ENCODE measurements around the gene ZNF598. TPM values are rescaled to one million over a fixed set of nuclear protein-coding genes. Genes with fewer than 3 reads are reported as not detected.

The ZNF598 gene
- total and polyA plus RNA-seq, 2 of the 13 experiments (the other 11 are each of a cell fraction or from before 2014, with no cell fraction given): 13.5 to 14.2 TPM

DNA sequence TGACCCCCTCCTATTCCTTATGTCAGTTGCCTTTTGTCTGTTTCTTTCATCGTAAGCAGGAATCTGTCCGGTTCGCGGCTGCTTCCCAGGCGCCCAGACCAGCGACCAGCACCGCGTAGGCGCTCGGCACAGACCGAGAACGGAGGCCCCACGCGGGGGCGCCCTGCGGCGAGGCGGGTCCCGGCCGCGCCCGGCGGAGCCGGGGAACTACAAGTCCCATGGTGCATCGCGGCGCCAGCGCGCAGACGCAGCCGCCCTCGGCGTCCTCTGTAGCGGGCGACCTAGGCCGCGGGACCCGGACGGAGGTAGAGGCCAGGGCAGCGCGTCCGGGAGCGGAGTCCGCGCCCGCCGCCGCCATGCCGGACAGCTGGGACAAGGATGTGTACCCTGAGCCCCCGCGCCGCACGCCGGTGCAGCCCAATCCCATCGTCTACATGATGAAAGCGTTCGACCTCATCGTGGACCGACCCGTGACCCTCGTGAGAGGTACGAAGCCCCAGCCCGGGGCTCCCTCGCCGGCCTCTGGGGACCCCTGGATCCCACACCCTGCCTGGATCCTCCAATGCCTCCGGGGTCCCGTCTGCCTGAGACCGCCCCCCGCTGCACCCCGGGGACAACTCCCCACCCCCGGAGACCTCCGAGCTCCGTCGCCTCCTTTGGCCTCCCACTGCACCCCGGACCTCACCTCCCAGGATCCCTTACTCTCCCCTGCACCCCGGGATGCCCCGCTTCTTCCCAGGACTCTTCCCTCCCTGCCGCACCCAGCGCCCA lies 50.2 kb downstream of the ZNF598 start, which contains the start of gene NDUFB10 (continued):
- TF ChIP-seq DRAP1 (CRISPR knock-in tag; IDR thresholded peaks at IDR 0.05): peak; percentile 71; the same call in 1 of the 2 replicates
- TF ChIP-seq ETV5 (CRISPR knock-in tag; IDR thresholded peaks at IDR 0.05; ENCODE audit: borderline replicate concordance): peak; percentile 56; the same call in 1 of the 2 replicates
- no peak for TF ChIP-seq MED8 (CRISPR knock-in tag; IDR thresholded peaks at IDR 0.05; ENCODE audit: insufficient replicate concordance)
- TF ChIP-seq ZNF362 (CRISPR knock-in tag; IDR thresholded peaks at IDR 0.05; ENCODE audit: borderline replicate concordance): no peak
- TF ChIP-seq PHB2 (IDR thresholded peaks at IDR 0.05; ENCODE audit: partially characterized antibody): no peak
- TF ChIP-seq SKI (IDR thresholded peaks at IDR 0.05; ENCODE audit: partially characterized antibody): peak; percentile 48
- TF ChIP-seq GTF2F1 (IDR thresholded peaks at IDR 0.05; ENCODE audit: low read length): no peak
- peak; percentile 50; the same call in 1 of the 2 replicates for TF ChIP-seq POGZ (CRISPR knock-in tag; IDR thresholded peaks at IDR 0.05)
- TF ChIP-seq, protein P1, sequence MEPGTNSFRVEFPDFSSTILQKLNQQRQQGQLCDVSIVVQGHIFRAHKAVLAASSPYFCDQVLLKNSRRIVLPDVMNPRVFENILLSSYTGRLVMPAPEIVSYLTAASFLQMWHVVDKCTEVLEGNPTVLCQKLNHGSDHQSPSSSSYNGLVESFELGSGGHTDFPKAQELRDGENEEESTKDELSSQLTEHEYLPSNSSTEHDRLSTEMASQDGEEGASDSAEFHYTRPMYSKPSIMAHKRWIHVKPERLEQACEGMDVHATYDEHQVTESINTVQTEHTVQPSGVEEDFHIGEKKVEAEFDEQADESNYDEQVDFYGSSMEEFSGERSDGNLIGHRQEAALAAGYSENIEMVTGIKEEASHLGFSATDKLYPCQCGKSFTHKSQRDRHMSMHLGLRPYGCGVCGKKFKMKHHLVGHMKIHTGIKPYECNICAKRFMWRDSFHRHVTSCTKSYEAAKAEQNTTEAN (CRISPR knock-in tag; conservative IDR thresholded peaks at IDR 0.05): peak; percentile 69; the same call in 1 of the 2 replicates
- TF ChIP-seq MAFF (IDR thresholded peaks at IDR 0.05; ENCODE audit: low read depth, low read length): no peak
- TF ChIP-seq ZNF44 (CRISPR knock-in tag; IDR thresholded peaks at IDR 0.05): no peak
- TF ChIP-seq IRX3 (CRISPR knock-in tag; IDR thresholded peaks at IDR 0.05; ENCODE audit: borderline replicate concordance, low read depth): no peak
- no peak for TF ChIP-seq ZNF12 (CRISPR knock-in tag; IDR thresholded peaks at IDR 0.05)
- TF ChIP-seq, protein P2, sequence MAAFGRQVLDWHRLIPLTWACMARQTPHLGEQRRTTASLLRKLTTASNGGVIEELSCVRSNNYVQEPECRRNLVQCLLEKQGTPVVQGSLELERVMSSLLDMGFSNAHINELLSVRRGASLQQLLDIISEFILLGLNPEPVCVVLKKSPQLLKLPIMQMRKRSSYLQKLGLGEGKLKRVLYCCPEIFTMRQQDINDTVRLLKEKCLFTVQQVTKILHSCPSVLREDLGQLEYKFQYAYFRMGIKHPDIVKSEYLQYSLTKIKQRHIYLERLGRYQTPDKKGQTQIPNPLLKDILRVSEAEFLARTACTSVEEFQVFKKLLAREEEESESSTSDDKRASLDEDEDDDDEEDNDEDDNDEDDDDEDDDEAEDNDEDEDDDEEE (CRISPR knock-in tag; IDR thresholded peaks at IDR 0.05): peak; percentile 74; the same call in 1 of the 2 replicates
- TF ChIP-seq ZNF674 (CRISPR knock-in tag; IDR thresholded peaks at IDR 0.05; ENCODE audit: low read depth): no peak
- no peak for TF ChIP-seq ZNF883 (CRISPR knock-in tag; IDR thresholded peaks at IDR 0.05; ENCODE audit: not compliant biosample characterization)
- peak; percentile 25; the same call in 1 of the 2 replicates for TF ChIP-seq ZNF430 (CRISPR knock-in tag; IDR thresholded peaks at IDR 0.05)
- TF ChIP-seq RXRB (CRISPR knock-in tag; IDR thresholded peaks at IDR 0.05; ENCODE audit: borderline replicate concordance): peak; percentile 39; the same call in 1 of the 2 replicates
- peak; percentile 58; the same call in 1 of the 2 replicates for TF ChIP-seq SRY (CRISPR knock-in tag; IDR thresholded peaks at IDR 0.05)
- TF ChIP-seq ZMYM4 (CRISPR knock-in tag; IDR thresholded peaks at IDR 0.05): peak; percentile 65
- TF ChIP-seq, protein P3, sequence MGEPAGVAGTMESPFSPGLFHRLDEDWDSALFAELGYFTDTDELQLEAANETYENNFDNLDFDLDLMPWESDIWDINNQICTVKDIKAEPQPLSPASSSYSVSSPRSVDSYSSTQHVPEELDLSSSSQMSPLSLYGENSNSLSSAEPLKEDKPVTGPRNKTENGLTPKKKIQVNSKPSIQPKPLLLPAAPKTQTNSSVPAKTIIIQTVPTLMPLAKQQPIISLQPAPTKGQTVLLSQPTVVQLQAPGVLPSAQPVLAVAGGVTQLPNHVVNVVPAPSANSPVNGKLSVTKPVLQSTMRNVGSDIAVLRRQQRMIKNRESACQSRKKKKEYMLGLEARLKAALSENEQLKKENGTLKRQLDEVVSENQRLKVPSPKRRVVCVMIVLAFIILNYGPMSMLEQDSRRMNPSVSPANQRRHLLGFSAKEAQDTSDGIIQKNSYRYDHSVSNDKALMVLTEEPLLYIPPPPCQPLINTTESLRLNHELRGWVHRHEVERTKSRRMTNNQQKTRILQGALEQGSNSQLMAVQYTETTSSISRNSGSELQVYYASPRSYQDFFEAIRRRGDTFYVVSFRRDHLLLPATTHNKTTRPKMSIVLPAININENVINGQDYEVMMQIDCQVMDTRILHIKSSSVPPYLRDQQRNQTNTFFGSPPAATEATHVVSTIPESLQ (CRISPR knock-in tag; conservative IDR thresholded peaks at IDR 0.05): no peak
- TF ChIP-seq ZEB1 (IDR thresholded peaks at IDR 0.05; ENCODE audit: insufficient replicate concordance, low read depth): no peak
- no peak for TF ChIP-seq ZNF30 (CRISPR knock-in tag; IDR thresholded peaks at IDR 0.05)
- peak; percentile 80 for TF ChIP-seq RAD21 (CRISPR knock-in tag; IDR thresholded peaks at IDR 0.05)
- TF ChIP-seq SP140L (CRISPR knock-in tag; IDR thresholded peaks at IDR 0.05; ENCODE audit: borderline replicate concordance): no peak

Measured in HepG2 (cell line).